Coronary artery (tissue), 2 donors: ENCODE data around the gene C1QC.

Experiments
- DNase-seq: peaks from one replicate; pipeline ENCODE4 v3.0.0-alpha.2; 2017; ENCODE audit warnings: low spot score
- H3K27ac ChIP-seq, 2 donors: fragments of 200-600 bp; sonication (generic); one replicate each; pipeline ENCODE4 v1.5.1; 2016 to 2019
- H3K4me3 ChIP-seq: fragments of 200-600 bp; sonication (generic); 2 replicates; pipeline ENCODE4 v1.5.1; 2016; ENCODE audit warnings: mild to moderate bottlenecking, moderate library complexity
- CTCF ChIP-seq: fragments of 200-600 bp; sonication (generic); IDR thresholded peaks from one replicate; pipeline ENCODE4 v1.5.1; 2019; ENCODE audit warnings: antibody characterized with exemption

C1QC gene

GRCh38 chr1:22643381-22643780, at the start of gene C1QC:
C1QC (plus strand) TSS chr1:22643633; CDS start chr1:22644024, 391 bp downstream.
- no peak for DNase-seq
- TF ChIP-seq CTCF, result no peak
- Histone ChIP-seq H3K4me3 (peak within 1 kb of the TSS; percentile 61), H3K27ac (peak within 1 kb of the TSS in 1 of 2 donors; percentile 83)

GRCh38 chr1:22594396-22594795, 49.0 kb upstream of the C1QC start:
- H3K4me3 ChIP-seq, result no peak overlapping the region
- DNase-seq, result no peak
- no peak overlapping the region for H3K27ac ChIP-seq
- TF ChIP-seq CTCF, result no peak

- Histone ChIP-seq H3K27ac (no peak overlapping the region), H3K4me3 (no peak overlapping the region)
- TF ChIP-seq CTCF, result no peak
- DNase-seq, result no peak
Observed at GRCh38 chr1:22595108-22595507, 48.3 kb upstream of the C1QC start.

- Histone ChIP-seq H3K27ac (no peak overlapping the region), H3K4me3 (no peak overlapping the region)
- TF ChIP-seq CTCF, result no peak
- DNase-seq, result no peak
Observed at GRCh38 chr1:22597301-22597965, 46.0 kb upstream of the C1QC start.

GRCh38 chr1:22597996-22598395, 45.4 kb upstream of the C1QC start:
- DNase-seq, result no peak
- Histone ChIP-seq H3K27ac (no peak overlapping the region), H3K4me3 (no peak overlapping the region)
- TF ChIP-seq CTCF, result no peak

GRCh38 chr1:22598736-22599135, 44.7 kb upstream of the C1QC start:
- H3K4me3 ChIP-seq, result no peak overlapping the region

More at GRCh38 chr1:22598736-22599135, 44.7 kb upstream of the C1QC start:
- H3K27ac ChIP-seq, result no peak overlapping the region
- DNase-seq, result no peak
- no peak for TF ChIP-seq CTCF
